Measurements from ENCODE around the gene ADCYAP1R1.
"Not testable (repeated sequence)": the region's sequence is repeated elsewhere in the genome, so short reads cannot be mapped to it uniquely, and the experiment has no call there.

ADCYAP1R1 gene

GRCh38 chr7:31145339-31145738, 93.2 kb downstream of the ADCYAP1R1 start:
- Histone ChIP-seq H3K9ac (ENCODE audit: insufficient read length, low read depth) (no peak overlapping the region), H3K4me3 (ENCODE audit: insufficient read length, low read depth) (no peak overlapping the region), H3K4me1 (ENCODE audit: insufficient read depth, insufficient read length) (no peaks in the 10 kb centered on the region), H3K27me3 (ENCODE audit: insufficient read depth, insufficient read length) (no peaks in the 10 kb centered on the region), H3K36me3 (ENCODE audit: insufficient read depth, insufficient read length, low read length) (no peaks in the 10 kb centered on the region), H3K9me3 (ENCODE audit: insufficient read depth, low read length) (peaks cover 5% of the 10 kb centered on the region; the same call in 1 of the 2 replicates)
- DNase-seq (ENCODE audit: low read depth, low spot score) = peak; percentile 35
- no peak for TF ChIP-seq ZNF274 (IDR thresholded peaks at IDR 0.05; ENCODE audit: low read depth, low read length)
- TF ChIP-seq YY1 (IDR thresholded peaks at IDR 0.05; ENCODE audit: insufficient read depth, insufficient read length) = no peak

- peaks cover 5% of the 10 kb centered on the region; the same call in 1 of the 2 replicates for H3K9me3 ChIP-seq (ENCODE audit: insufficient read depth, low read length)
- H3K9ac ChIP-seq (ENCODE audit: insufficient read length, low read depth) = no peak overlapping the region
- H3K4me3 ChIP-seq (ENCODE audit: insufficient read length, low read depth) = no peak overlapping the region
- no peak for TF ChIP-seq YY1 (IDR thresholded peaks at IDR 0.05; ENCODE audit: insufficient read depth, insufficient read length)
- TF ChIP-seq SUZ12 (IDR thresholded peaks at IDR 0.05; ENCODE audit: extremely low read depth, insufficient read depth, insufficient read length) = no peak
- no peak for TF ChIP-seq ZNF274 (IDR thresholded peaks at IDR 0.05; ENCODE audit: low read depth, low read length)
- H3K36me3 ChIP-seq (ENCODE audit: insufficient read depth, insufficient read length, low read length) = no peaks in the 10 kb centered on the region
- no peaks in the 10 kb centered on the region for H3K4me1 ChIP-seq (ENCODE audit: insufficient read depth, insufficient read length)
- no peak for DNase-seq (ENCODE audit: low read depth, low spot score)
- H3K27me3 ChIP-seq (ENCODE audit: insufficient read depth, insufficient read length) = no peaks in the 10 kb centered on the region
These were observed 93.9 kb downstream of the ADCYAP1R1 start for GRCh38 chr7:31146030-31146429.

DNA sequence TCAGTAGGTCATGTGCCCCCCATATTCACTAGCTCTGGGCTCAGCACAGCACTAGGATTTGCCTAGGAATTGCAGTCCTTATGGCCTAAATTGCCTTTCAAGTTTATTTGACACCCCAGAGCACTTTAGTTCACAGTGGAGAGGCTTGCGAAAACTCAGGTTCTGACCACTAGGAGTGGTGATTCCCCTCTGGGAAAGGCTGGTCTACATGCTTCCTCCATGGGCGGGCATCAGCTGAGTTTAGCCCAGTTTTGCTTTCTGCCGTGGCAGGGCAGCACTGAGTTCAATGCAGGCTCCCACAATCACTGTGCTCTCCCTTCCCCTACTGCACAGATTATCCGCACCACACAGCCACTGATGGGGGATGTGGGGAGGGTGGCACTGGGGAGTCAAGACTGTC, 94.4 kb downstream of the ADCYAP1R1 start:
- no peaks in the 10 kb centered on the region for H3K36me3 ChIP-seq (ENCODE audit: insufficient read depth, insufficient read length, low read length)
- H3K27me3 ChIP-seq (ENCODE audit: insufficient read depth, insufficient read length) = no peaks in the 10 kb centered on the region
- no peaks in the 10 kb centered on the region for H3K4me1 ChIP-seq (ENCODE audit: insufficient read depth, insufficient read length)
- H3K9me3 ChIP-seq (ENCODE audit: insufficient read depth, low read length) = peaks cover 5% of the 10 kb centered on the region; the same call in 1 of the 2 replicates
- no peak for DNase-seq (ENCODE audit: low read depth, low spot score)
- no peak overlapping the region for H3K9ac ChIP-seq (ENCODE audit: insufficient read length, low read depth)
- TF ChIP-seq YY1 (IDR thresholded peaks at IDR 0.05; ENCODE audit: insufficient read depth, insufficient read length) (no peak), ZNF274 (IDR thresholded peaks at IDR 0.05; ENCODE audit: low read depth, low read length) (no peak), SUZ12 (IDR thresholded peaks at IDR 0.05; ENCODE audit: extremely low read depth, insufficient read depth, insufficient read length) (no peak)
- H3K4me3 ChIP-seq (ENCODE audit: insufficient read length, low read depth) = no peak overlapping the region

DNA sequence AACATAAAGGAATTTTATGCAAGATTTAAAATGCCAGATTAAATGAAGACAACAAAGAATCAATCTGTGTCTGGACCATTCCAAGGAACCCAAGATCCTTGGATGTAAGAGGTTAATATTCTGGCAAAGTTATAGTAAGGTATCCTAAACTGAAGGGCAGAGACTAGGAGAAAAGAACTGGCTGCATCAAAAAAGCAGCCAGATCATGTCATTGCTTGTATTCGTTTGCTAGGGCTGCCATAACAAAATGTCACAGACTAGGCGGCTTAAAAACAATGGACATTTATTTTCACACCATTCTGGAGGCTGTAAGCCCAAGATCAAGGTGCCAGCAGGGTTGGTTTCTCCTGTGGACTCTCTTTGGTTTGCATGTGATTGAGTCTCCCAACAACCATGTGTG, 99.7 kb downstream of the ADCYAP1R1 start:
- Histone ChIP-seq H3K4me1 (ENCODE audit: insufficient read depth, insufficient read length) (no peaks in the 10 kb centered on the region), H3K9me3 (ENCODE audit: insufficient read depth, low read length) (peaks cover 11% of the 10 kb centered on the region), H3K4me3 (ENCODE audit: insufficient read length, low read depth) (no peak overlapping the region), H3K9ac (ENCODE audit: insufficient read length, low read depth) (no peak overlapping the region), H3K36me3 (ENCODE audit: insufficient read depth, insufficient read length, low read length) (no peaks in the 10 kb centered on the region), H3K27me3 (ENCODE audit: insufficient read depth, insufficient read length) (no peaks in the 10 kb centered on the region)
- no peak for TF ChIP-seq YY1 (IDR thresholded peaks at IDR 0.05; ENCODE audit: insufficient read depth, insufficient read length)
- no peak for TF ChIP-seq SUZ12 (IDR thresholded peaks at IDR 0.05; ENCODE audit: extremely low read depth, insufficient read depth, insufficient read length)
- no peak for TF ChIP-seq ZNF274 (IDR thresholded peaks at IDR 0.05; ENCODE audit: low read depth, low read length)
- no peak for DNase-seq (ENCODE audit: low read depth, low spot score)

DNA sequence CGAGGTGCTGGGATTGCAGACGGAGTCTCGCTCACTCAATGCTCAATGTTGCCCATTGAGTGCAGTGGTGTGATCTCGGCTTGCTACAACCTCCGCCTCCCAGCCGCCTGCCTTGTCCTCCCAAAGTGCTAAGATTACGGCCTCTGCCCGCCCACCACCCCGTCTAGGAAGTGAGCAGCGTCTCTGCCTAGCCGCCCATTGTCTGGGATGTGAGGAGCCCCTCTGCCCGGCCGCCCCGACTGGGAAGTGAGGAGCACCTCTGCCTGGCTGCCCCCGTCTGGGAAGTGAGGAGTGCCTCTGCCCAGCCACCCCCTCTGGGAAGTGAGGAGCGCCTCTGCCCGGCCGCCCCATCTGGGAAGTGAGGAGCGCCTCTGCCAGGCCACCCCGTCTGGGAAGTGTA, 101.2 kb downstream of the ADCYAP1R1 start:
- DNase-seq (ENCODE audit: low read depth, low spot score); H3K9ac ChIP-seq (ENCODE audit: insufficient read length, low read depth); H3K27me3 ChIP-seq (ENCODE audit: insufficient read depth, insufficient read length); H3K4me1 ChIP-seq (ENCODE audit: insufficient read depth, insufficient read length); H3K4me3 ChIP-seq (ENCODE audit: insufficient read length, low read depth); H3K36me3 ChIP-seq (ENCODE audit: insufficient read depth, insufficient read length, low read length): not testable (repeated sequence)
- peaks cover 11% of the 10 kb centered on the region for H3K9me3 ChIP-seq (ENCODE audit: insufficient read depth, low read length)

GRCh38 chr7:31160941-31161340, 108.8 kb downstream of the ADCYAP1R1 start:
- Histone ChIP-seq H3K36me3 (ENCODE audit: insufficient read depth, insufficient read length, low read length) (no peaks in the 10 kb centered on the region), H3K4me3 (ENCODE audit: insufficient read length, low read depth) (no peak overlapping the region), H3K9ac (ENCODE audit: insufficient read length, low read depth) (no peak overlapping the region), H3K4me1 (ENCODE audit: insufficient read depth, insufficient read length) (no peaks in the 10 kb centered on the region), H3K27me3 (ENCODE audit: insufficient read depth, insufficient read length) (no peaks in the 10 kb centered on the region), H3K9me3 (ENCODE audit: insufficient read depth, low read length) (0 out of 2 replicates have a peak, but pooled peaks cover 3% of the 10 kb centered on the region)
- DNase-seq (ENCODE audit: low read depth, low spot score) = no peak
- no peak for TF ChIP-seq SUZ12 (IDR thresholded peaks at IDR 0.05; ENCODE audit: extremely low read depth, insufficient read depth, insufficient read length)
- TF ChIP-seq YY1 (IDR thresholded peaks at IDR 0.05; ENCODE audit: insufficient read depth, insufficient read length) = no peak
- no peak for TF ChIP-seq ZNF274 (IDR thresholded peaks at IDR 0.05; ENCODE audit: low read depth, low read length)
